Calu3 (cell line): ENCODE measurements around the gene KRTAP29-1. TPM values are rescaled to one million over a fixed set of nuclear protein-coding genes. Genes with fewer than 3 reads are reported as not detected.

Source experiments
- BruUV-seq: library from RNA; stranded (reverse); fragments of 400-500 nt; replicated peaks from 2 replicates; lab custom pipeline; 2021; lab: Mats Ljungman, UMichigan
- CTCF ChIA-PET: fragments of 300-600 bp; sonication (Branson Sonifier 250); formaldehyde crosslinking; loops from one replicate; lab custom pipeline; 2022; ENCODE audit warnings: antibody characterized with exemption; lab: Charles Lee
- DNase-seq: peaks from one replicate; pipeline ENCODE4 v3.0.0; 2022
- H3K27ac Mint-ChIP-seq: one replicate; pipeline ENCODE4 v1.8.0; 2022; ENCODE audit warnings: mixed read lengths; ENCODE audit not compliant: unreplicated experiment
- H3K27me3 Mint-ChIP-seq: one replicate; pipeline ENCODE4 v1.8.0; 2022; ENCODE audit warnings: mixed read lengths; ENCODE audit not compliant: unreplicated experiment
- H3K36me3 Mint-ChIP-seq: one replicate; pipeline ENCODE4 v1.8.0; 2022; ENCODE audit warnings: mild to moderate bottlenecking, moderate library complexity, mixed read lengths; ENCODE audit not compliant: insufficient read depth, unreplicated experiment
- H3K4me1 Mint-ChIP-seq: one replicate; pipeline ENCODE4 v1.8.0; 2022; ENCODE audit warnings: mild to moderate bottlenecking, low read depth, mixed read lengths; ENCODE audit not compliant: unreplicated experiment
- H3K4me3 Mint-ChIP-seq: one replicate; pipeline ENCODE4 v1.8.0; 2022; ENCODE audit warnings: mild to moderate bottlenecking, low read depth, moderate library complexity, mixed read lengths; ENCODE audit not compliant: unreplicated experiment
- H3K9me3 Mint-ChIP-seq: one replicate; pipeline ENCODE4 v1.8.0; 2022; ENCODE audit warnings: low read depth, mixed read lengths; ENCODE audit not compliant: unreplicated experiment
- intact Hi-C: fragments of 100-400 bp; cut with micrococcal nuclease; formaldehyde crosslinking; loops from one replicate; pipeline ENCODE4 v1.10.0; 2022; ENCODE audit not compliant: unreplicated experiment
- total RNA-seq: library from RNA; stranded (reverse); gene quantifications from 2 replicates; pipeline ENCODE4 v1.2.3, GENCODE V29; 2022
- TF ChIP-seq, protein P1 (sequence below): fragments of 200-600 bp; IDR thresholded peaks from one replicate; pipeline ENCODE4 v1.8.0; 2022; ENCODE audit warnings: antibody characterized with exemption; ENCODE audit not compliant: unreplicated experiment

Gene KRTAP29-1
- total RNA-seq, 1 experiment from 2014 or later = not detected

DNA sequence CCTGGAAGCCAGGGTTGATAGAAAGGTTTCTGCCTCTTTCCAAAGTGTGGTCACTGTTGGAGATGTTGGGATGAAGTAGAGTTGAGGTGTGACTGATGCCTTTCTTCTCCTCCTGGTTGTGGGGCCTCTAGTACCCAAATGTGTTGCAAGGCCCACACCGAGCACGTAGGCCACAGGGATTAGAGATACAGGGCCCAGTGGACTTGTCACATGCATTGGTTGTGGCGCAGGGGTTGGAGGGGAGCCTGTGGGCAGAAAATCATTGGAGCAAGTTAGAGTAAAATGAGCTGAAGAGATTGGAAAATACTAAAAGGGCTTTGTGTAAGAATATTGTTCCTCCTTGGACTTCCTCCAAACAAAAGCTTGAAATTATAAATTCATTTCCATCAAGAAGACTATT, 43.3 kb upstream of the KRTAP29-1 start:
- no peak for DNase-seq
- no peaks in the 10 kb centered on the region for H3K36me3 Mint-ChIP-seq
- peaks cover 4% of the 10 kb centered on the region for H3K9me3 Mint-ChIP-seq
- no peak overlapping the region for H3K27ac Mint-ChIP-seq
- CTCF ChIA-PET = no interaction called here
- no peaks in the 10 kb centered on the region for H3K27me3 Mint-ChIP-seq
- intact Hi-C loops = no loop called here
- TF ChIP-seq, protein P1, sequence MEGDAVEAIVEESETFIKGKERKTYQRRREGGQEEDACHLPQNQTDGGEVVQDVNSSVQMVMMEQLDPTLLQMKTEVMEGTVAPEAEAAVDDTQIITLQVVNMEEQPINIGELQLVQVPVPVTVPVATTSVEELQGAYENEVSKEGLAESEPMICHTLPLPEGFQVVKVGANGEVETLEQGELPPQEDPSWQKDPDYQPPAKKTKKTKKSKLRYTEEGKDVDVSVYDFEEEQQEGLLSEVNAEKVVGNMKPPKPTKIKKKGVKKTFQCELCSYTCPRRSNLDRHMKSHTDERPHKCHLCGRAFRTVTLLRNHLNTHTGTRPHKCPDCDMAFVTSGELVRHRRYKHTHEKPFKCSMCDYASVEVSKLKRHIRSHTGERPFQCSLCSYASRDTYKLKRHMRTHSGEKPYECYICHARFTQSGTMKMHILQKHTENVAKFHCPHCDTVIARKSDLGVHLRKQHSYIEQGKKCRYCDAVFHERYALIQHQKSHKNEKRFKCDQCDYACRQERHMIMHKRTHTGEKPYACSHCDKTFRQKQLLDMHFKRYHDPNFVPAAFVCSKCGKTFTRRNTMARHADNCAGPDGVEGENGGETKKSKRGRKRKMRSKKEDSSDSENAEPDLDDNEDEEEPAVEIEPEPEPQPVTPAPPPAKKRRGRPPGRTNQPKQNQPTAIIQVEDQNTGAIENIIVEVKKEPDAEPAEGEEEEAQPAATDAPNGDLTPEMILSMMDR = no peak
- BruUV-seq = no TSS peak
- no peak overlapping the region for H3K4me3 Mint-ChIP-seq
- peaks cover 16% of the 10 kb centered on the region for H3K4me1 Mint-ChIP-seq

DNA sequence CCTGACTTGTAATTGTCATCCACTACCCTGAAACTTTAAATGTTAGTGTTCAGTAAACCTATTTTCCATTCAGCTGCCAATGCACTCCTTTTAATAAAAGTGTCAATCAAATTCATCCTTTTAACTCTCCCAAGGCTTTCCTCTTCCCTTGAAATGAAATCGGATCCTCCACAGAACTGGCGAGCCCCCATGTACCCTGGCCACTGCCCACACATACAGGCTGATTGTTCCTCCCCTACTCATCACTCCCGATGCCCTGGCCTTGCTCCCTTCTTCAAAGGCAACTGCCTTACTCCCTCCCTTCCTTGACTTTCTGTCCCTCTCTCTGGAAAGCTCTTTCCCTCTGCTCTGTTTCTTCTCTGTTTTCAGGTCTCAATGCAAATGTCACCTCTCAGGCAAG, 40.4 kb upstream of the KRTAP29-1 start:
- Mint-ChIP-seq H3K4me1 (peaks cover 36% of the 10 kb centered on the region), H3K36me3 (no peaks in the 10 kb centered on the region), H3K27ac (no peak overlapping the region), H3K27me3 (no peaks in the 10 kb centered on the region), H3K9me3 (peaks cover 4% of the 10 kb centered on the region), H3K4me3 (no peak overlapping the region)
- intact Hi-C loops = no loop called here
- TF ChIP-seq, protein P1 = no peak
- no peak for DNase-seq
- CTCF ChIA-PET = interaction anchor here (0.7 kb wide), 1 partner anchor 472 kb away, joined by 3 read pairs; no protein-coding TSS in a partner anchor
- BruUV-seq = no TSS peak

DNA sequence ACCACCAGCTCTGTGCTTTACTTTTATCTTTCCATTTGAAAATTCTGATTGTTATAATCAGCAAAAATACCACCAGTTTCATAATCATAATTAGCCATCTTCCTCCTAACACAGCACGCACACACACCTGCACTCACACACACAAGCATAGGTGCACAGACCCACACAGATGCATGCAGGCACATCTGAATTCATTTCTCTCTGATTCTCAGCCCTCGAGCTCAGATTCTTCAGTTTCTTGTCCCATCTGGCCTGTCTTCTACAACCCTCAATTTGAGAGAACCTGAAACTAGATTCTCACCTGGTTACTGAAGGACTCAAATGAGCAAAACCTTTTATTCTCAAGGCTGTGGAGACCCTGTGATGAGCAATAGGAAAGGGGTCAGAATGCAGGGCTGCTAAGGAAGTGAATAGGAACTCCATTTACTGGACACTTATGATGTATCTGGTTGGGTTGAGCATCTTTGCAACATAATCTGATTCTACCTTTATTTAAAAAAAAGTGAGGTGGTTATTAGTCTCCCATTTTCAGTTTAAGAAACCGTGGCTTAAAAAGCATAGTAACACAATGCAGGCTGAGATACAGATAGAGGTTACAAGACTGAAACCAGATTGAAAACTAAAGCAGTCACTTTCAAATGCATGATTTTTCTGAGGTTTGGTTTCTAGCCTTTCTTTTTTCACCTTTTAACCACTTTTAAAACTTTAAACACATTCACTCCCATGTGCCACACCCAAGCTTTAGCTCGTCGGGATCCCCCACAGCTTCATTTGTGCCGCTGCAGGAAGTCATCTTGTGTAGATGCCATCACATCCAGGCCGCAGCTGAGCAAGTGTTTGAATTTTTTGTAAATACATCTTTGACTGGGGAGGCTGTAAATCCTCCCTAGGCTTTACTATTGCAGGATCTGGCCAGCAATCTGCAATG, 38.5 kb upstream of the KRTAP29-1 start:
- peak overlapping the region; percentile 25 for H3K27ac Mint-ChIP-seq
- intact Hi-C loops = no loop called here
- CTCF ChIA-PET = interaction anchor here (1.3 to 2.9 kb wide), 2 partner anchors 208 to 322 kb away, joined by 3 to 9 read pairs; no protein-coding TSS in a partner anchor
- H3K4me3 Mint-ChIP-seq = peak overlapping the region; percentile 4
- peaks cover 32% of the 10 kb centered on the region for H3K4me1 Mint-ChIP-seq
- no peaks in the 10 kb centered on the region for H3K36me3 Mint-ChIP-seq
- H3K9me3 Mint-ChIP-seq = peaks cover 4% of the 10 kb centered on the region
- TF ChIP-seq, protein P1 = no peak
- no peak for DNase-seq
- BruUV-seq = no TSS peak
- no peaks in the 10 kb centered on the region for H3K27me3 Mint-ChIP-seq

DNA sequence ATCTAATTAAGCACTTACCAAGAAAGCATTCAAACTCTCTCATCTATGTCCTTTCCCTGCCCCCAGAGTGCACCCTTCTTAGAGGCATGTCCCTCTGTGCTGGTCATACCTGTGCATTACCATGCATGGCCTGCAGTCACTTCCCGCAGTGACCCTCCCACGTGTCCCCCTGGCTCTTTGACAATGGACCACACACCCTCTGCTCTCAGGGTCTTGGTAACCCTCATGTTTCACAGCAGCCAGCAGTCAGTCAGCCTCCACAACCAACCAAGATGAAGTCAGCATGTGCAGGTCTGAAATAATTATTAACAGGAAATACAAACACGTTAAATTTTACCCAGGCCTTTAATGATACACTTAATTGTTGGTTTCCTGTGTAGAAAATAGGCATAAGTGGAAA, 37.8 kb upstream of the KRTAP29-1 start:
- CTCF ChIA-PET = interaction anchor here (0.7 to 2.9 kb wide), 3 partner anchors 108 to 322 kb away, joined by 3 to 9 read pairs (median 3); no protein-coding TSS in a partner anchor
- intact Hi-C loops = no loop called here
- BruUV-seq = no TSS peak
- no peaks in the 10 kb centered on the region for H3K36me3 Mint-ChIP-seq
- H3K4me1 Mint-ChIP-seq = peaks cover 32% of the 10 kb centered on the region
- peaks cover 4% of the 10 kb centered on the region for H3K9me3 Mint-ChIP-seq
- TF ChIP-seq, protein P1 = peak; percentile 37
- peak overlapping the region; percentile 25 for H3K27ac Mint-ChIP-seq
- peak; percentile 58 for DNase-seq
- H3K27me3 Mint-ChIP-seq = no peaks in the 10 kb centered on the region
- H3K4me3 Mint-ChIP-seq = peak overlapping the region; percentile 4
